Measurements from ENCODE around the gene FSD1L.
"Not testable (repeated sequence)": the region's sequence is repeated elsewhere in the genome, so short reads cannot be mapped to it uniquely, and the experiment has no call there.

Gene FSD1L

GRCh38 chr9:105496826-105497225, 49.0 kb downstream of the FSD1L start:
- H3K27ac Mint-ChIP-seq, result no peak overlapping the region
- peaks cover 4% of the 10 kb centered on the region for H3K9me3 Mint-ChIP-seq (ENCODE audit: low read depth)
- H3K36me3 Mint-ChIP-seq, result peaks cover 3% of the 10 kb centered on the region
- no peaks in the 10 kb centered on the region for H3K4me1 Mint-ChIP-seq (ENCODE audit: low read depth)
- H3K27me3 Mint-ChIP-seq, result no peaks in the 10 kb centered on the region
- H3K4me3 Mint-ChIP-seq, result no peak overlapping the region

GRCh38 chr9:105497704-105498103, 49.9 kb downstream of the FSD1L start:
- H3K27me3 Mint-ChIP-seq, result no peaks in the 10 kb centered on the region
- H3K4me1 Mint-ChIP-seq (ENCODE audit: low read depth), result no peaks in the 10 kb centered on the region
- H3K4me3 Mint-ChIP-seq, result no peak overlapping the region
- no peaks in the 10 kb centered on the region for H3K9me3 Mint-ChIP-seq (ENCODE audit: low read depth)
- H3K36me3 Mint-ChIP-seq, result no peaks in the 10 kb centered on the region
- no peak overlapping the region for H3K27ac Mint-ChIP-seq

DNA sequence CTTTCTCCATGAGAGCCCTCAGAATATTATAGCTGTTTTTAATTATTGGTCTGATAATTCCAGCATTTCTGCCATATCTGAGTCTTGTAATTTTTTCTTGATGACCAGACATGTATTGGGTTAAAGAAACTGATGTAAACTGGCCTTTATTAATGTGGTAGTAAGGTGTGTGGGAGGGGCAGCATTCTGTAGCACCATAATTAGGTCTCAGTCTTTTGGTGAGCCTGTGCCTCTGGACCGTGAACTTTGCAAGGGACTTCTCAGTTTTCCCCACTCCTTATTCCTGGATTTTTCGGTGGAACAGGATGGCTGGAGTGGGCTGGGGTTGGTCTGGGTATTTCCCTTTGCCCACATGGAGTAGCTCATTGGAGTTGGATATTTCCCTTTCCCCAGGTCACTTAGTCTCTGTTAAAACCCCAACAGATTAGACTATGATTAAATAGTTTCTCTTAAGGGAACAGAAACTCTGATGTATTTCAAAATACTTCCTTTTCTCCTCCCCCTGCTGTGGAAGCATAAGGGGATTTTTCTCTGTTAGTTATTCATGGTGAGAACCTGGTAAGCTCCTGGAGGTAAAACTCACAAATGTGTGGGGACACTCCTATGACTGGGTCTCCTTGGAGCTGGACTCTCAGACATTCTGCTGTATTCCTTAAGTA, 52.4 kb downstream of the FSD1L start:
- Mint-ChIP-seq H3K4me1 (ENCODE audit: low read depth) (no peaks in the 10 kb centered on the region), H3K36me3 (no peaks in the 10 kb centered on the region), H3K27ac (no peak overlapping the region), H3K9me3 (ENCODE audit: low read depth) (no peaks in the 10 kb centered on the region), H3K27me3 (no peaks in the 10 kb centered on the region), H3K4me3 (no peak overlapping the region)

DNA sequence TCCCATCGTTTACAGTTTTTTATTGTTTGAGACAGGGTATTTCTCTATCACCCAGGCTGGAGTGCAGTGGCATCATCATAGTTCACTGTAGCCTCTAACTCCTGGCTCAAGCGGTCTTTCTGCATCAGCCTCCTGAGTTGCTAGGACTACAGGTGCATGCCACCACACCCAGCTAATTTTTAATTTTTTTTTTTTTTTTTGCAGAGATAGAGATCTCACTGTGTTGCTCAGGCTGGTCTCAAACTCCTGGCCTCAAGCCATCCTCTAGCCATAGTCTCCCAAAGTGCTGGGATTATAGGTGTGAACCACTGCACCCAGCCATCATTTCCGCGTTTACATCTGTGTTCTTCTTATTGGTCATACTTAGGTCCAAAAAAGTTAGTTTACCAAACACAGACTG, 53.6 kb downstream of the FSD1L start:
- H3K9me3 Mint-ChIP-seq (ENCODE audit: low read depth), result no peaks in the 10 kb centered on the region

GRCh38 chr9:105502276-105502675, 54.4 kb downstream of the FSD1L start:
- H3K27ac Mint-ChIP-seq, result no peak overlapping the region

More for the DNA sequence above, 53.6 kb downstream of the FSD1L start:
- no peaks in the 10 kb centered on the region for H3K27me3 Mint-ChIP-seq
- no peak overlapping the region for H3K27ac Mint-ChIP-seq
- H3K36me3 Mint-ChIP-seq, result no peaks in the 10 kb centered on the region
- no peaks in the 10 kb centered on the region for H3K4me1 Mint-ChIP-seq (ENCODE audit: low read depth)
- no peak overlapping the region for H3K4me3 Mint-ChIP-seq

DNA sequence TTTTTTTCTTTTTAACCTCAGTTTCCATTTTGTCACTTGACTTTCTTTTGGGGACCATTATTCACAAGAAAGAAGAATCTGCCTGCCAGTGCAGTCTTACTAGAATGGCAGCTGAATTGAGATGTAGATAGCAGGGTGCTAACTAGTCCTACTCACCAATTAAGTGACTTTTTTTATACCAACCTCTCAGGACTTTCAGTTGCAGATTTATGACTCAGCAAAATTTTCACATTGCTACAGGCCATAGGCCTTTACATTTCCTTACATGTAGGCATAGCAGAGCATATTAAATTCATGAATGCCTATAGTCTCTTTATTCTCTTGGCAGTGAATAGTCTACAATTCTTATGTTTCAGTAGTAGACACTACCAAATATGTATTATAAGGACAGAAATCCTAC, 56.0 kb downstream of the FSD1L start:
- no peaks in the 10 kb centered on the region for H3K27me3 Mint-ChIP-seq
- H3K9me3 Mint-ChIP-seq (ENCODE audit: low read depth), result no peaks in the 10 kb centered on the region
- no peaks in the 10 kb centered on the region for H3K36me3 Mint-ChIP-seq
- H3K4me3 Mint-ChIP-seq, result no peak overlapping the region
- no peak overlapping the region for H3K27ac Mint-ChIP-seq
- H3K4me1 Mint-ChIP-seq (ENCODE audit: low read depth), result no peaks in the 10 kb centered on the region

More at GRCh38 chr9:105502276-105502675, 54.4 kb downstream of the FSD1L start:
- no peaks in the 10 kb centered on the region for H3K4me1 Mint-ChIP-seq (ENCODE audit: low read depth)
- no peaks in the 10 kb centered on the region for H3K27me3 Mint-ChIP-seq
- H3K36me3 Mint-ChIP-seq, result no peaks in the 10 kb centered on the region
- H3K4me3 Mint-ChIP-seq, result no peak overlapping the region
- no peaks in the 10 kb centered on the region for H3K9me3 Mint-ChIP-seq (ENCODE audit: low read depth)

DNA sequence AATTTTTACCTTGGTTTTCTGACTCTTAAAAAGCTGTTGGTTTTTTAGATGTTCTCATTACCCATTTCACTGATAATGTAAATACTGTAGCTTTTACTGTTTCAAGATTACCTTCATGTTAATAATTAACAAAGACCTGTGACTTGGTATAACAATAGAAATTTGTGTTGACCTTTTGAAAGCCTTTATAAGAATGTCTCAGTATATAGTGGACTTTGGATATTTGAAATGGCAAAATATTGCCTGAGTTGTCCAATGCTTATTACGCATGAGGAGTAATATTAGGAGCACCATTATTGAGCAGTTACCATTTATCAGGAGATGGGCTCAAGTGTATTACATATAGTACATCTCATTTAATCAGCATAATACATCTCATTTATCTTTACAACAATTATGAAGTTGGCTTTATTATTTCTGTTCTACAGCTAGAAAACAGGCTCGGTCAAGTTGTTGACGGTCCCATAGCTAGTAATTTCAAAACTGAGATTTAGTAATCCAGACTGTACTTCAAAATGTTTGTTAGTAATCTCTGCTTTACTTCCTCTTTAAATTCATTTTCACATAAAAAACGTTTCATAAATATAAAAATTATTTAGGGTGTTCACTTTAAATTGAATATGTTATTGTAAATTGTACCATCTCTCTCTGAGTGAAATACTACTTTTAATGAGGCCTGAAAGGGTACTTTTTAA, 59.4 kb downstream of the FSD1L start:
- Mint-ChIP-seq H3K9me3 (ENCODE audit: low read depth) (no peaks in the 10 kb centered on the region), H3K27me3 (no peaks in the 10 kb centered on the region), H3K36me3 (no peaks in the 10 kb centered on the region), H3K4me1 (ENCODE audit: low read depth) (no peaks in the 10 kb centered on the region), H3K27ac (no peak overlapping the region), H3K4me3 (no peak overlapping the region)

DNA sequence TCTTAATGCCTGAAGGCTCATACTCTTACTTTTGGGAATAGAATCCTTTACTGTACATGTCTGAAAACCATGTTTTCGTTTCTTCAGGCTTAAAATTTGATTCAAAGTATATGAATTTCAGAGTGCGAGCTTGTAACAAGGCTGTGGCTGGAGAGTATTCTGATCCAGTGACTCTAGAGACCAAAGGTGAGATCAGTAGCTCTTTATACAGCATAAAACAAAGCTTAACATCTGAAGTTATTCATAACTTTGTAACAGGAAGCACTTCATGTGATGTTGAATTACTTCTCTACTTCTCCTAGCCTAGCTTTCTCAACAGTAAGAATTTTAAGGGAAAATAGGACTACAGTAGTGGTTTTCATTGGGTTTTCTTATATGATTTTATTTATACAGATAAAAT, 60.7 kb downstream of the FSD1L start:
- H3K36me3 Mint-ChIP-seq, result no peaks in the 10 kb centered on the region
- no peaks in the 10 kb centered on the region for H3K9me3 Mint-ChIP-seq (ENCODE audit: low read depth)
- no peak overlapping the region for H3K27ac Mint-ChIP-seq
- H3K4me3 Mint-ChIP-seq, result no peak overlapping the region
- H3K4me1 Mint-ChIP-seq (ENCODE audit: low read depth), result no peaks in the 10 kb centered on the region
- H3K27me3 Mint-ChIP-seq, result no peaks in the 10 kb centered on the region

GRCh38 chr9:105510024-105510423, 62.2 kb downstream of the FSD1L start:
- no peaks in the 10 kb centered on the region for H3K9me3 Mint-ChIP-seq (ENCODE audit: low read depth)
- H3K27ac Mint-ChIP-seq, result no peak overlapping the region

GRCh38 chr9:105511446-105511845, 63.6 kb downstream of the FSD1L start:
- H3K36me3 Mint-ChIP-seq, result no peaks in the 10 kb centered on the region
- H3K27me3 Mint-ChIP-seq, result no peaks in the 10 kb centered on the region

More at GRCh38 chr9:105510024-105510423, 62.2 kb downstream of the FSD1L start:
- Mint-ChIP-seq H3K36me3 (no peaks in the 10 kb centered on the region), H3K4me1 (ENCODE audit: low read depth) (no peaks in the 10 kb centered on the region), H3K27me3 (no peaks in the 10 kb centered on the region), H3K4me3 (no peak overlapping the region)

GRCh38 chr9:105515811-105516413, 68.1 kb downstream of the FSD1L start:
- H3K27ac Mint-ChIP-seq, result no peak overlapping the region
- H3K4me1 Mint-ChIP-seq (ENCODE audit: low read depth), result no peaks in the 10 kb centered on the region
- H3K9me3 Mint-ChIP-seq (ENCODE audit: low read depth), result no peaks in the 10 kb centered on the region
- no peak overlapping the region for H3K4me3 Mint-ChIP-seq
- H3K36me3 Mint-ChIP-seq, result no peaks in the 10 kb centered on the region
- no peaks in the 10 kb centered on the region for H3K27me3 Mint-ChIP-seq

More at GRCh38 chr9:105511446-105511845, 63.6 kb downstream of the FSD1L start:
- Mint-ChIP-seq H3K4me3 (no peak overlapping the region), H3K4me1 (ENCODE audit: low read depth) (no peaks in the 10 kb centered on the region), H3K27ac (no peak overlapping the region), H3K9me3 (ENCODE audit: low read depth) (no peaks in the 10 kb centered on the region)

DNA sequence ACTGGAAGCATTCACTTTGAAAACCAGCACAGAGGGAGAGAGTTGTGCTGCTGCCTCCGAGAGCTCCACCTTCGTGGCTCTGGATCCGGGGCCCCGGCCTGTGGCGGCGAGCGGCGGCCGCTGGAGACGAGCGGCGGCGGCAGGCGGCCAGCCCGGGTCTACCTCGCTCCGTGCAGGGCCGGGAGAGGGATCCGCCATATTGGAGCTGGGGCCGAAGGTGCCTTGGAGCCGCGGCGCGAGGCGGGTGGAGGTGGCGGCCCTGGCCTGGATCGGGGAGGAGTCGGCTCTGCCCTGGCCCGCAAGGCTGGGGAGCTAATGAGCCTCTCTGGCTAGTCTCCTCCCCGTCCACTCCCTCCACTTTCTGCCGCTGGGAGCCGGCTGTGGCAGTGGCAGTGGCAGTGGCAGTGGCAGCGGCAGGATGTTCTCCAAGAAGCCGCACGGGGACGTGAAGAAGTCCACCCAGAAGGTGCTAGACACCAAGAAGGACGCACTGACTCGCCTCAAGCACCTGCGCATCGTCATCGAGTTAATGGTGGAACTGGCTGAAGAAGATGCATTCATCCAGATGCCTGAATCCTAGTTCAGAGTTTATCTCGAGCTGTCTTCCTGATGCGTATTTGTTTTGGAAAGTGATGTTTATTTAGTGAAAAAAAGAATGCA, 72.0 kb downstream of the FSD1L start:
- not testable (repeated sequence) for H3K4me3 Mint-ChIP-seq; H3K27me3 Mint-ChIP-seq; H3K9me3 Mint-ChIP-seq (ENCODE audit: low read depth); H3K36me3 Mint-ChIP-seq; H3K4me1 Mint-ChIP-seq (ENCODE audit: low read depth); H3K27ac Mint-ChIP-seq

DNA sequence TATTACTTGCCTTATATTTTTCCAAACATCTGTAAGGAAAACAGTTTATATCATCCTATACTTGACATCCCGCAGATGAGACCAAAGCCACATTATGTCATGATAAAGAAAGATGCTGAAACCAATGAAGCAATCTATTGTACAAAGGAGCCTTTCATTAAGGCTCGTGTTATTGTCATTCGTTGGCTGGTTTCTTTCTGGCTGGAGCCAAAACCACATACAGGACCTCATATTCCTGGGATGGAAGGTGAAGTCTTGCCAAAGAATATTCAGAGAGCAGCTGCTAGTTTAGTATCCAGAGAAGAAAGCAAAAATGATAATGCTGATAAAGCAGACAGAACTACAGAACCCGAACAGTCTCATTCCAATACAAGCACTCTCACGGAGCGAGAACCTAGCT, 73.2 kb downstream of the FSD1L start:
- not testable (repeated sequence) for H3K4me1 Mint-ChIP-seq (ENCODE audit: low read depth); H3K27ac Mint-ChIP-seq; H3K9me3 Mint-ChIP-seq (ENCODE audit: low read depth); H3K27me3 Mint-ChIP-seq; H3K36me3 Mint-ChIP-seq; H3K4me3 Mint-ChIP-seq

DNA sequence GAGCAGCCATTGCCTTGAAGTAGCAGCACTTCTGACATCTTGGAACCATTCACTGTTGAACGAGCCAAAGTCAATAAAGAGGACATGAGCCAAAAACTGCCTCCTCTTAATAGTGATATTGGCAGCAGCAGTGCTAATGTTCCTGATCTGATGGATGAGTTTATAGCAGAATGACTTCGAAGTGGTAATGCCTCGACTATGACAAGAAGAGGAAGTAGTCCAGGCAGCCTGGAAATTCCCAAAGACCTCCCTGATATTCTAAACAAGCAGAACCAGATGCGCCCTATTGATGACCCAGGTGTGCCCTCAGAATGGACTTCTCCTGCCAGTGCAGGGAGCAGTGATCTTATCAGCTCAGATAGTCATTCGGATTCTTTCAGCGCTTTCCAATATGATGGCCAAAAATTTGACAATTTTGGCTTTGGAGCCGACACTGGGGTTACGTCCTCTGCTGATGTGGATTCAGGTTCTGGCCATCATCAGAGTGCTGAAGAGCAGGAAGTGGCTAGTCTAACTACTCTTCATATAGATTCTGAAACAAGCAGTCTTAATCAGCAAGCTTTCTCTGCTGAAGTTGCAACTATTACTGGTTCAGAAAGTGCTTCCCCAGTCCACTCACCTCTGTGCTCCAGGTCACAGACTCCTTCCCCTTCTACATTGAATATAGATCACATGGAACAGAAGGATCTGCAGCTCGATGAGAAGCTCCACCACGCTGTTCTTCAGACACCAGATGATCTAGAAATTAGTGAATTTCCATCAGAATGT, 75.0 kb downstream of the FSD1L start:
- not testable (repeated sequence) for H3K4me3 Mint-ChIP-seq; H3K27ac Mint-ChIP-seq; H3K27me3 Mint-ChIP-seq; H3K4me1 Mint-ChIP-seq (ENCODE audit: low read depth); H3K9me3 Mint-ChIP-seq (ENCODE audit: low read depth); H3K36me3 Mint-ChIP-seq

- Mint-ChIP-seq H3K4me3 (no peak overlapping the region), H3K27me3 (peaks cover 2% of the 10 kb centered on the region), H3K9me3 (ENCODE audit: low read depth) (no peaks in the 10 kb centered on the region), H3K36me3 (no peaks in the 10 kb centered on the region), H3K27ac (no peak overlapping the region), H3K4me1 (ENCODE audit: low read depth) (no peaks in the 10 kb centered on the region)
Measured at GRCh38 chr9:105531530-105531929, 83.7 kb downstream of the FSD1L start.
